GM12874 (cell line): ENCODE measurements around the gene TSBP1.
A peak's percentile ranks its signal among the peaks of the same experiment; 100 is the strongest.

ENCODE experiments used
- CTCF ChIP-seq: IDR thresholded peaks from 2 replicates; pipeline ENCODE4 v1.5.1; 2011; ENCODE audit warnings: low read depth, mild to moderate bottlenecking, control low read depth, low read length, moderate library complexity; ENCODE audit not compliant: insufficient read depth

Gene TSBP1

GRCh38 chr6:32254761-32255198 lies 116.9 kb downstream of the TSBP1 start:
- no peak for TF ChIP-seq CTCF

GRCh38 chr6:32252331-32253009 lies 119.2 kb downstream of the TSBP1 start:
- no peak for TF ChIP-seq CTCF

GRCh38 chr6:32249262-32249661 lies 122.4 kb downstream of the TSBP1 start:
- no peak for TF ChIP-seq CTCF

GRCh38 chr6:32247401-32247800 lies 124.3 kb downstream of the TSBP1 start:
- no peak for TF ChIP-seq CTCF

GRCh38 chr6:32244946-32245398 lies 126.7 kb downstream of the TSBP1 start:
- peak; percentile 83 for TF ChIP-seq CTCF

GRCh38 chr6:32244270-32244669 lies 127.4 kb downstream of the TSBP1 start:
- TF ChIP-seq CTCF = no peak
